Panc1 (cell line): Measurements from ENCODE around the gene ARHGEF7. TPM values are rescaled to one million over a fixed set of nuclear protein-coding genes. Genes with fewer than 3 reads are reported as not detected.
A peak's percentile ranks its signal among the peaks of the same experiment; 100 is the strongest.

Source experiments
- ATAC-seq: fragments of 200-7000 bp; cut with Tn5 transposase; 2 replicates; pipeline ENCODE4 v1.9.1; 2020; ENCODE audit warnings: mild to moderate bottlenecking, moderate library complexity
- BruUV-seq: library from RNA; stranded (reverse); fragments of 400-500 nt; replicated peaks from 2 replicates; lab custom pipeline; 2021; lab: Mats Ljungman, UMichigan
- CTCF ChIA-PET: fragments of 300-600 bp; sonication (Branson Sonifier 250); formaldehyde crosslinking; loops from one replicate; lab custom pipeline; 2022; ENCODE audit warnings: antibody characterized with exemption; lab: Charles Lee
- POLR2A ChIA-PET: fragments of 300-600 bp; sonication (Branson Sonifier 250); formaldehyde crosslinking; loops from one replicate; lab custom pipeline; 2022; ENCODE audit warnings: antibody characterized with exemption; lab: Charles Lee
- DNase-seq: peaks from one replicate; pipeline ENCODE4 v3.0.0-alpha.2; 2010; ENCODE audit warnings: low read depth, low spot score
- H3K27ac ChIP-seq: 2 replicates; pipeline ENCODE4 v1.5.1; 2011; ENCODE audit warnings: mild to moderate bottlenecking, low read length, inconsistent platforms
- H3K27me3 ChIP-seq: fragments of 200-500 bp; sonication (Bioruptor generic); 2 replicates; pipeline ENCODE4 v1.6.0; 2014; ENCODE audit warnings: low read length, inconsistent platforms; ENCODE audit not compliant: control insufficient read depth, insufficient read depth
- H3K36me3 ChIP-seq: fragments of 200-500 bp; sonication (Bioruptor generic); 2 replicates; pipeline ENCODE4 v1.5.1; 2014; ENCODE audit warnings: inconsistent platforms, mild to moderate bottlenecking, low read length, moderate library complexity; ENCODE audit not compliant: control insufficient read depth, insufficient read depth
- H3K4me1 ChIP-seq: 2 replicates; pipeline ENCODE4 v1.5.1; 2011; ENCODE audit warnings: inconsistent platforms, mild to moderate bottlenecking, low read length, moderate library complexity; ENCODE audit not compliant: control insufficient read depth, insufficient read depth
- H3K4me3 ChIP-seq, 2 experiments: 2 replicates each; pipeline ENCODE4 v1.5.1; 2011 to 2012; ENCODE audit warnings: low read depth in 2 of 2, low read length in 2 of 2, mild to moderate bottlenecking in 2 of 2, inconsistent platforms in 1 of 2, moderate library complexity in 1 of 2
- H3K9me3 ChIP-seq: fragments of 200-500 bp; sonication (Bioruptor generic); 2 replicates; pipeline ENCODE4 v1.5.1; 2014; ENCODE audit warnings: low read depth, mild to moderate bottlenecking, inconsistent platforms, low read length, moderate library complexity; ENCODE audit not compliant: control insufficient read depth, insufficient read depth
- POLR2AphosphoS5 ChIP-seq: IDR thresholded peaks from 2 replicates; pipeline ENCODE4 v1.6.1; 2012; ENCODE audit warnings: mild to moderate bottlenecking, low read depth, low read length, moderate library complexity
- REST ChIP-seq, 2 experiments: IDR thresholded peaks; 2 replicates each; pipeline ENCODE4 v1.6.1; 2011 to 2012; ENCODE audit warnings: low read depth in 2 of 2, control low read depth in 1 of 2, low read length in 1 of 2, mild to moderate bottlenecking in 1 of 2, moderate library complexity in 1 of 2; ENCODE audit not compliant: insufficient read depth in 1 of 2
- SIN3A ChIP-seq: IDR thresholded peaks from 2 replicates; pipeline ENCODE4 v1.6.1; 2012; ENCODE audit warnings: low read depth, mild to moderate bottlenecking, low read length, moderate library complexity, borderline replicate concordance; ENCODE audit not compliant: insufficient read depth
- TCF7L2 ChIP-seq: IDR thresholded peaks from 2 replicates; pipeline ENCODE4 v1.6.1; 2011; ENCODE audit warnings: mild to moderate bottlenecking, low read depth, low read length, inconsistent platforms
- in situ Hi-C: cut with HindIII; loops from 2 replicates; pipeline ENCODE4 v1.10.0; 2016; ENCODE audit warnings: low sequenced_read_pairs, low pct_unique_long_range_greater_than_20kb
- intact Hi-C: fragments of 100-400 bp; cut with micrococcal nuclease; formaldehyde crosslinking; loops from one replicate; pipeline ENCODE4 v1.10.0; 2022; ENCODE audit not compliant: unreplicated experiment
- total RNA-seq: library from RNA; stranded (reverse); gene quantifications from one replicate; pipeline ENCODE4 v1.2.1, GENCODE V29; 2021; ENCODE audit not compliant: unreplicated experiment
- TF ChIP-seq, protein P1 (sequence below): fragments of 450-650 bp; IDR thresholded peaks from 2 replicates; pipeline ENCODE4 v1.5.1; 2017; ENCODE audit warnings: mild to moderate bottlenecking

ARHGEF7 gene
- total RNA-seq, 1 experiment from 2014 or later = 36.4 TPM

DNA sequence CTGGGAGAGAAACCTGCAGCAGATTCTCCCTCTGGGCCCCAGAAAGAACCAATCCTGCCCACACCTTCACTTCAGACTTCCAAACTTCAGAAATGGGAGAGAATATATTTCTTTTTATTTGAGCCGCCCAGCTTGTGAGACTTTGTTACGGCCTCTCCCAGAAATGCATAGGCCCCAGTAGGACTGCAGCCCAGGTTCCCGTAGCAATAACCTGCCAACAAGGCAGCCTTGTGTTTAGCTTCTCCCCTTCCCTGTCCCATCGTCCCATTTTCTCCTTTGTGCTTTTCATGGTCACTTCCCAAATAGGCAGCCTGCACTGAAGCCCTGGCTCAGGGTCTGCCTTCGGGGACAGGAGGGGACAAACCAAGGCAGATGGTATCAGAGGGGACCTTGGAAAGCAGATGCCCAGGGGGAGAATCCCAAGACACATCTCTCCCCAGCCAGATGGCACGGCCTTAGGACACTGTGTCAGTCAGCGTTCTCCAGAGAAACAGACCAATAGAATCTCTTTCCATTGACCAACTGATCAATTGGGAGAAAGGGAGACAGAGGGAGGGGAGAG, 3.7 kb upstream of the ARHGEF7 start:
- H3K9me3 ChIP-seq = no peaks in the 10 kb centered on the region
- H3K4me3 ChIP-seq = no peak overlapping the region
- peaks cover 11% of the 10 kb centered on the region for H3K27me3 ChIP-seq
- no peaks in the 10 kb centered on the region for H3K36me3 ChIP-seq
- DNase-seq (no peak), ATAC-seq (no peak)
- POLR2A ChIA-PET = no interaction called here
- intact Hi-C loops (no loop called here), in situ Hi-C loops (no loop called here)
- BruUV-seq = no TSS peak
- H3K4me1 ChIP-seq = no peaks in the 10 kb centered on the region
- no peak overlapping the region for H3K27ac ChIP-seq
- CTCF ChIA-PET = no interaction called here
- no peak for TF ChIP-seq POLR2AphosphoS5

DNA sequence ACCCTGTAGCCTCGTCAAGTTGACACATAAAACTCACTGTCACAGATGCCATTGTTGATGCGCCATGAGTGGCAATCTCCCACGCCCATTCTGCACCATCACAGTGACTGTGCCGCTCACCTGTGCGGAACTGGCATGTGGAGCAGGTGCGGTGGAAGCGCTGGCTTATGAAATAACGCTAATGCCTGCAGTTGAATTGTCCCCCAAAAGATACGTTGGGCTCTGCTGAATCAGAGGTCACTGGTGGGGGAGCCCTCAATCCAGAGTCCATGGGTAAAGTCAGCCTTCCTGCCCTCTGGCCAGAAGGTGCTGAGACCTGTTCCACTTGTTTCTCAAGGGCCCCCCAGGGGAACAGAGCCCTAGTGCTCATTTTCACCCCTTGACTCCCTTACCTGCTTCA, 2.9 kb upstream of the ARHGEF7 start:
- no peak for DNase-seq
- POLR2A ChIA-PET = no interaction called here
- ATAC-seq = no peak
- intact Hi-C loops = no loop called here
- CTCF ChIA-PET = no interaction called here
- H3K36me3 ChIP-seq = no peaks in the 10 kb centered on the region
- H3K27ac ChIP-seq = no peak overlapping the region
- TF ChIP-seq TCF7L2 (no peak), REST (IDR thresholded peaks at IDR 0.05; ENCODE audit: insufficient read depth in 1 of 2, low read depth in 2 of 2, low read length in 1 of 2) (no peak), SIN3A (no peak)
- TF ChIP-seq, protein P1, sequence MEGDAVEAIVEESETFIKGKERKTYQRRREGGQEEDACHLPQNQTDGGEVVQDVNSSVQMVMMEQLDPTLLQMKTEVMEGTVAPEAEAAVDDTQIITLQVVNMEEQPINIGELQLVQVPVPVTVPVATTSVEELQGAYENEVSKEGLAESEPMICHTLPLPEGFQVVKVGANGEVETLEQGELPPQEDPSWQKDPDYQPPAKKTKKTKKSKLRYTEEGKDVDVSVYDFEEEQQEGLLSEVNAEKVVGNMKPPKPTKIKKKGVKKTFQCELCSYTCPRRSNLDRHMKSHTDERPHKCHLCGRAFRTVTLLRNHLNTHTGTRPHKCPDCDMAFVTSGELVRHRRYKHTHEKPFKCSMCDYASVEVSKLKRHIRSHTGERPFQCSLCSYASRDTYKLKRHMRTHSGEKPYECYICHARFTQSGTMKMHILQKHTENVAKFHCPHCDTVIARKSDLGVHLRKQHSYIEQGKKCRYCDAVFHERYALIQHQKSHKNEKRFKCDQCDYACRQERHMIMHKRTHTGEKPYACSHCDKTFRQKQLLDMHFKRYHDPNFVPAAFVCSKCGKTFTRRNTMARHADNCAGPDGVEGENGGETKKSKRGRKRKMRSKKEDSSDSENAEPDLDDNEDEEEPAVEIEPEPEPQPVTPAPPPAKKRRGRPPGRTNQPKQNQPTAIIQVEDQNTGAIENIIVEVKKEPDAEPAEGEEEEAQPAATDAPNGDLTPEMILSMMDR = no peak
- no peak overlapping the region for H3K4me3 ChIP-seq
- H3K9me3 ChIP-seq = no peaks in the 10 kb centered on the region
- in situ Hi-C loops = no loop called here
- no TSS peak for BruUV-seq
- H3K27me3 ChIP-seq = peaks cover 18% of the 10 kb centered on the region
- H3K4me1 ChIP-seq = no peaks in the 10 kb centered on the region

GRCh38 chr13:111114362-111115060, 599 bp upstream of the ARHGEF7 start:
- in situ Hi-C loops = no loop called here

More at GRCh38 chr13:111114362-111115060, 599 bp upstream of the ARHGEF7 start:
- no peaks in the 10 kb centered on the region for H3K4me1 ChIP-seq
- CTCF ChIA-PET = no interaction called here
- H3K36me3 ChIP-seq = no peaks in the 10 kb centered on the region
- H3K27ac ChIP-seq = no peak overlapping the region
- no peaks in the 10 kb centered on the region for H3K9me3 ChIP-seq
- no TSS peak for BruUV-seq
- TF ChIP-seq SIN3A (no peak), REST (IDR thresholded peaks at IDR 0.05; ENCODE audit: insufficient read depth in 1 of 2, low read depth in 2 of 2, low read length in 1 of 2) (no peak), TCF7L2 (no peak), POLR2AphosphoS5 (no peak)
- TF ChIP-seq, protein P1 = no peak
- DNase-seq (no peak), ATAC-seq (peak; percentile 63)
- H3K27me3 ChIP-seq = peaks cover 20% of the 10 kb centered on the region
- H3K4me3 ChIP-seq = peak overlapping the region; percentile 42 to 56
- POLR2A ChIA-PET = no interaction called here
- intact Hi-C loops = no loop called here
